ENCODE data around the gene ARID3A.

Gene ARID3A

DNA sequence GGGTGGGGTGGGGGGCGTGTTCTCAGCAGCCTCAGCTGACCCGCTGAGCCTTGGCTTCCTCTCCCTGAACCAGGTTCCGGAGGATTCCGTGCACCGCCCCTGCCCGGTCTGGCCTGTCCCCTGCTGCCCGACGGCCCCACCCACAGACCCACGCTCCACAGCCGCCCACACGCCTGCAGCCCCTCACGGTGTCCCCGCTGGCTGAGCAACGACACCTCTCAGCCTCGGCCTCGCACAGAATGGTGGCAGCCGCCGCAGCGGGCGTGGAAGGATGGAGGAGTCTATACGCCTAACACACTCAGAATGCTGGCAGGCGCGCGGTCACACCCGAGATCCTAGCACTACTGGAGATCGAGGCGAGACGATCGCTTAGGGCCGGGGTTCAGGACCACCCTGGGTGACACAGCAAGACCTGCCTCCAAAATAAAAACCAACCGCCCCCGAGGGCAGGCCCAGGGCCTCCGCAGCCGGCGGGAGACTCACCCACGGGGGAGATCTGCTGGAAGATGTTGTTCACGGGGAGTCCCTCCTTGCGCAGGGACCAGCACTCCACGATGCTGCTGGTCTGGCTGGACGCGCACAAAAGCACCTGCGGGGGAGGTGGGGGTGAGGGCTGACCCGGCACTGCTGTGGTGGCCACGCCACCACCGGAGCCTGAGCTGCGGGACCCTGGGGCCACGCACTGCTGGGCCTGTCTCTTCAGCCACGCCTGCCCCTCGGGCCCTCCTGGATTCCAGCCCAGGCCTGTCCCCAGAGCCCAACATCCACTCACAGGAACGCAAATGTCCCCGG lies 41.2 kb upstream of the ARID3A start:
- WGBS, 2 donors (ENCODE audit: extremely low coverage in 2 of 2, insufficient read length in 2 of 2, insufficient replicate concordance in 1 of 2), result no CpG with 5 or more reads among the region's 51 CpGs
- no peak overlapping the region for H4K8ac ChIP-seq (ENCODE audit: low read depth, low read length)
- no peak overlapping the region for H2BK120ac ChIP-seq (ENCODE audit: low read depth, low read length)
- no peak overlapping the region for H3K4me2 ChIP-seq (ENCODE audit: insufficient read depth, low read length, poor library complexity, severe bottlenecking)
- peak overlapping the region in 1 of 2 donors; percentile 25 for H3K4me3 ChIP-seq (ENCODE audit: low read length in 2 of 2)
- peaks cover 0 to 6% of the 10 kb centered on the region in 2 donors for H3K9me3 ChIP-seq (replicated peaks in 1 of 2; ENCODE audit: control insufficient read depth in 2 of 2, insufficient read depth in 1 of 2, low read depth in 1 of 2, low read length in 2 of 2)
- no peak overlapping the region for H3K23ac ChIP-seq (ENCODE audit: low read depth, low read length, poor library complexity)
- no peaks in the 10 kb centered on the region for H3K27me3 ChIP-seq (ENCODE audit: control insufficient read depth in 3 of 3, insufficient read depth in 3 of 3, low read depth in 1 of 3, low read length in 3 of 3)
- H2AK5ac ChIP-seq (ENCODE audit: low read depth, low read length), result no peak overlapping the region
- no peaks in the 10 kb centered on the region for H3K4me1 ChIP-seq (ENCODE audit: control insufficient read depth in 2 of 2, insufficient read depth in 1 of 2, low read depth in 1 of 2, low read length in 2 of 2)
- H3K36me3 ChIP-seq (replicated peaks in 1 of 2; ENCODE audit: control insufficient read depth in 2 of 2, insufficient read depth in 2 of 2, low read length in 2 of 2), result peaks cover 58 to 91% of the 10 kb centered on the region in 2 donors
- H2BK12ac ChIP-seq (ENCODE audit: low read length), result no peak overlapping the region
- no peak overlapping the region for H3K18ac ChIP-seq (ENCODE audit: low read length)
- H3K27ac ChIP-seq (replicated peaks; ENCODE audit: low read length), result no peak overlapping the region
- H2AFZ ChIP-seq (ENCODE audit: low read length), result no peak overlapping the region
- H2BK5ac ChIP-seq (ENCODE audit: low read length), result no peak overlapping the region
- H3K4ac ChIP-seq (ENCODE audit: low read length), result no peak overlapping the region
- no peak overlapping the region for H3K9ac ChIP-seq (ENCODE audit: low read depth, low read length, poor library complexity)
- H4K91ac ChIP-seq (ENCODE audit: low read depth, low read length, poor library complexity), result no peak overlapping the region
- peaks cover 11% of the 10 kb centered on the region for H3K79me1 ChIP-seq (ENCODE audit: low read depth, low read length)
- H2BK15ac ChIP-seq (ENCODE audit: low read length), result no peak overlapping the region
- DNase-seq (ENCODE audit: low spot score), result no peak
- H3K14ac ChIP-seq (ENCODE audit: low read length), result no peak overlapping the region

DNA sequence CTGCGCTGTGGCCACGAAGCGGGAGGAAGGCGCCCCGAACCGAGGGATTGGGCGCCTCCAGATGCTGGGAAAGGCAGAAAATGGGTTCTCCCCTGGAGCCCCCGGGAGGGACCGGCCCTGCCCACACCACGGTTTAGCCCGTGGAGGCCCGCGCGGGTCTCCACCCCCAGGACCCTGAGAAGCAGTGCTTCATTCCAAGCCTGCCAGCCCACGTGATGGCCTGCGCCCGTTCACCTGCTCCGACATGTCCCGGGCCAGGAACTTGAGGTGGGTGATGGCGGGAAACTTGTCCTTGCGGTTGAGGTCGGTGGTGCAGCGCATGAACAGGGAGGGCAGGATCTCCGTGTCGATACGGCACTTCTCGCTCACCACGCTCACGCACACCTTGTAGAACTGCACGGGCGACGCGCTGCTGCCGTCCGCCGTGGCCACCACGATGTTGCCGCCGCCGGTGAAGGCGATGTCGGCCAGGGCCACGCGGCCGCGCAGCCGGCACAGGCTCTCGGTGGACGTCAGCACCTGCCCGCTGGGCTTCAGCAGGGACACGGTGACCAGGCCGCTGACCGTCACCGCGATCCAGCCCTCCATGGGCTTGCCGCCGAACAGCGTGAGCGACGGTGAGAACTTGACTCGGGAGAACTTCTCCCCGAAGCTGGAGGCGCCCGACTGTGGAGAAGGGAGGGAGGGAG lies 40.2 kb upstream of the ARID3A start:
- H3K79me1 ChIP-seq (ENCODE audit: low read depth, low read length), result peaks cover 13% of the 10 kb centered on the region
- H4K91ac ChIP-seq (ENCODE audit: low read depth, low read length, poor library complexity), result peak overlapping the region; percentile 64
- H3K4me3 ChIP-seq (ENCODE audit: low read length in 2 of 2), result no peak overlapping the region
- H2BK5ac ChIP-seq (ENCODE audit: low read length), result peak overlapping the region; percentile 75
- no peak overlapping the region for H2AK5ac ChIP-seq (ENCODE audit: low read depth, low read length)
- peaks cover 60 to 94% of the 10 kb centered on the region in 2 donors for H3K36me3 ChIP-seq (replicated peaks in 1 of 2; ENCODE audit: control insufficient read depth in 2 of 2, insufficient read depth in 2 of 2, low read length in 2 of 2)
- H4K8ac ChIP-seq (ENCODE audit: low read depth, low read length), result no peak overlapping the region
- peak overlapping the region; percentile 31 for H3K23ac ChIP-seq (ENCODE audit: low read depth, low read length, poor library complexity)
- no peak overlapping the region for H3K27ac ChIP-seq (replicated peaks; ENCODE audit: low read length)
- H3K4me1 ChIP-seq (ENCODE audit: control insufficient read depth in 2 of 2, insufficient read depth in 1 of 2, low read depth in 1 of 2, low read length in 2 of 2), result no peaks in the 10 kb centered on the region
- no peaks in the 10 kb centered on the region for H3K27me3 ChIP-seq (ENCODE audit: control insufficient read depth in 3 of 3, insufficient read depth in 3 of 3, low read depth in 1 of 3, low read length in 3 of 3)
- H3K14ac ChIP-seq (ENCODE audit: low read length), result peak overlapping the region; percentile 56
- H2BK12ac ChIP-seq (ENCODE audit: low read length), result no peak overlapping the region
- DNase-seq (ENCODE audit: low spot score), result no peak
- no peak overlapping the region for H2BK120ac ChIP-seq (ENCODE audit: low read depth, low read length)
- WGBS, 2 donors (ENCODE audit: extremely low coverage in 2 of 2, insufficient read length in 2 of 2, insufficient replicate concordance in 1 of 2), result no CpG with 5 or more reads among the region's 64 CpGs
- H3K18ac ChIP-seq (ENCODE audit: low read length), result no peak overlapping the region
- H3K9ac ChIP-seq (ENCODE audit: low read depth, low read length, poor library complexity), result no peak overlapping the region
- H3K4me2 ChIP-seq (ENCODE audit: insufficient read depth, low read length, poor library complexity, severe bottlenecking), result no peak overlapping the region
- H3K9me3 ChIP-seq (replicated peaks in 1 of 2; ENCODE audit: control insufficient read depth in 2 of 2, insufficient read depth in 1 of 2, low read depth in 1 of 2, low read length in 2 of 2), result peaks cover 0 to 8% of the 10 kb centered on the region in 2 donors
- H2BK15ac ChIP-seq (ENCODE audit: low read length), result no peak overlapping the region
- H2AFZ ChIP-seq (ENCODE audit: low read length), result no peak overlapping the region
- H3K4ac ChIP-seq (ENCODE audit: low read length), result peak overlapping the region; percentile 53

- Histone ChIP-seq H2BK12ac (ENCODE audit: low read length) (no peak overlapping the region), H2BK120ac (ENCODE audit: low read depth, low read length) (no peak overlapping the region), H4K8ac (ENCODE audit: low read depth, low read length) (no peak overlapping the region), H2AK5ac (ENCODE audit: low read depth, low read length) (no peak overlapping the region), H3K23ac (ENCODE audit: low read depth, low read length, poor library complexity) (no peak overlapping the region), H2AFZ (ENCODE audit: low read length) (no peak overlapping the region), H3K4ac (ENCODE audit: low read length) (no peak overlapping the region), H3K4me3 (ENCODE audit: low read length in 2 of 2) (no peak overlapping the region), H3K9me3 (replicated peaks in 1 of 2; ENCODE audit: control insufficient read depth in 2 of 2, insufficient read depth in 1 of 2, low read depth in 1 of 2, low read length in 2 of 2) (peaks cover 0 to 2% of the 10 kb centered on the region in 2 donors), H3K9ac (ENCODE audit: low read depth, low read length, poor library complexity) (no peak overlapping the region), H3K27ac (replicated peaks; ENCODE audit: low read length) (no peak overlapping the region), H3K27me3 (ENCODE audit: control insufficient read depth in 3 of 3, insufficient read depth in 3 of 3, low read depth in 1 of 3, low read length in 3 of 3) (no peaks in the 10 kb centered on the region), H3K36me3 (replicated peaks in 1 of 2; ENCODE audit: control insufficient read depth in 2 of 2, insufficient read depth in 2 of 2, low read length in 2 of 2) (peaks cover 48 to 86% of the 10 kb centered on the region in 2 donors), H3K79me1 (ENCODE audit: low read depth, low read length) (peaks cover 19% of the 10 kb centered on the region), H3K4me1 (ENCODE audit: control insufficient read depth in 2 of 2, insufficient read depth in 1 of 2, low read depth in 1 of 2, low read length in 2 of 2) (no peaks in the 10 kb centered on the region), H3K18ac (ENCODE audit: low read length) (no peak overlapping the region), H2BK15ac (ENCODE audit: low read length) (no peak overlapping the region), H3K14ac (ENCODE audit: low read length) (no peak overlapping the region), H4K91ac (ENCODE audit: low read depth, low read length, poor library complexity) (no peak overlapping the region), H3K4me2 (ENCODE audit: insufficient read depth, low read length, poor library complexity, severe bottlenecking) (no peak overlapping the region), H2BK5ac (ENCODE audit: low read length) (no peak overlapping the region)
- WGBS, 2 donors (ENCODE audit: extremely low coverage in 2 of 2, insufficient read length in 2 of 2, insufficient replicate concordance in 1 of 2), result no CpG with 5 or more reads among the region's 16 CpGs
- DNase-seq (ENCODE audit: low spot score), result no peak
Measured at GRCh38 chr19:887072-887471, 38.8 kb upstream of the ARID3A start.

- WGBS, 2 donors (ENCODE audit: extremely low coverage in 2 of 2, insufficient read length in 2 of 2, insufficient replicate concordance in 1 of 2), result no CpG with 5 or more reads among the region's 10 CpGs
- no peak overlapping the region for H4K8ac ChIP-seq (ENCODE audit: low read depth, low read length)
- H3K9me3 ChIP-seq (replicated peaks in 1 of 2; ENCODE audit: control insufficient read depth in 2 of 2, insufficient read depth in 1 of 2, low read depth in 1 of 2, low read length in 2 of 2), result peaks cover 0 to 2% of the 10 kb centered on the region in 2 donors
- no peak overlapping the region for H3K4ac ChIP-seq (ENCODE audit: low read length)
- no peak overlapping the region for H2BK5ac ChIP-seq (ENCODE audit: low read length)
- H2BK120ac ChIP-seq (ENCODE audit: low read depth, low read length), result no peak overlapping the region
- H3K27ac ChIP-seq (replicated peaks; ENCODE audit: low read length), result no peak overlapping the region
- H2AFZ ChIP-seq (ENCODE audit: low read length), result no peak overlapping the region
- no peaks in the 10 kb centered on the region for H3K4me1 ChIP-seq (ENCODE audit: control insufficient read depth in 2 of 2, insufficient read depth in 1 of 2, low read depth in 1 of 2, low read length in 2 of 2)
- no peak overlapping the region for H3K14ac ChIP-seq (ENCODE audit: low read length)
- no peak overlapping the region for H2BK12ac ChIP-seq (ENCODE audit: low read length)
- no peaks in the 10 kb centered on the region for H3K27me3 ChIP-seq (ENCODE audit: control insufficient read depth in 3 of 3, insufficient read depth in 3 of 3, low read depth in 1 of 3, low read length in 3 of 3)
- no peak overlapping the region for H3K9ac ChIP-seq (ENCODE audit: low read depth, low read length, poor library complexity)
- peaks cover 19% of the 10 kb centered on the region for H3K79me1 ChIP-seq (ENCODE audit: low read depth, low read length)
- no peak overlapping the region for H2BK15ac ChIP-seq (ENCODE audit: low read length)
- H3K36me3 ChIP-seq (replicated peaks in 1 of 2; ENCODE audit: control insufficient read depth in 2 of 2, insufficient read depth in 2 of 2, low read length in 2 of 2), result peaks cover 43 to 80% of the 10 kb centered on the region in 2 donors
- H2AK5ac ChIP-seq (ENCODE audit: low read depth, low read length), result no peak overlapping the region
- H3K4me3 ChIP-seq (ENCODE audit: low read length in 2 of 2), result no peak overlapping the region
- H3K23ac ChIP-seq (ENCODE audit: low read depth, low read length, poor library complexity), result no peak overlapping the region
- DNase-seq (ENCODE audit: low spot score), result no peak
- H3K4me2 ChIP-seq (ENCODE audit: insufficient read depth, low read length, poor library complexity, severe bottlenecking), result no peak overlapping the region
- H4K91ac ChIP-seq (ENCODE audit: low read depth, low read length, poor library complexity), result no peak overlapping the region
- no peak overlapping the region for H3K18ac ChIP-seq (ENCODE audit: low read length)
Measured at GRCh38 chr19:887599-887998, 38.2 kb upstream of the ARID3A start.

Measured in neuronal stem cell (in vitro differentiated cells).